Measurements from ENCODE around the gene MALT1. TPM values are rescaled to one million over a fixed set of nuclear protein-coding genes. Genes with fewer than 3 reads are reported as not detected.

MALT1 gene
- total RNA-seq, 1 experiment from 2014 or later: 34.0 TPM

GRCh38 chr18:58784601-58785137, 113.4 kb downstream of the MALT1 start:
- H3K27ac ChIP-seq (ENCODE audit: low read length): peak overlapping the region; percentile 96
- no peaks in the 10 kb centered on the region for H3K27me3 ChIP-seq (ENCODE audit: control insufficient read depth, insufficient read depth, low read length)
- H3K9me3 ChIP-seq (ENCODE audit: control insufficient read depth, insufficient read depth, low read depth, low read length): no peaks in the 10 kb centered on the region
- ChIA-PET POLR2A (interaction anchor here (0.6 kb wide), 1 partner anchor 173 kb away, joined by 4 read pairs; no protein-coding TSS in a partner anchor), CTCF (interaction anchor here (0.9 kb wide), 1 partner anchor 286 kb away, joined by 3 read pairs; no protein-coding TSS in a partner anchor)
- no TSS peak for BruUV-seq (replicated peaks)
- peaks cover 43% of the 10 kb centered on the region for H3K4me1 ChIP-seq (ENCODE audit: control insufficient read depth, insufficient read depth, low read length)
- ATAC-seq (peak; percentile 55), DNase-seq (ENCODE audit: low read depth, low spot score) (no peak)
- intact Hi-C loops (cut with micrococcal nuclease; ENCODE audit: unreplicated experiment) (loop anchor here (5.0 kb wide), 2 partner anchors 78 to 273 kb away; partner anchors contain the start of gene ZNF532), in situ Hi-C loops (cut with HindIII; ENCODE audit: low pct_unique_long_range_greater_than_20kb, low sequenced_read_pairs) (no loop called here)
- H3K4me3 ChIP-seq (ENCODE audit: low read depth in 2 of 2, low read length in 2 of 2): peak overlapping the region in 1 of 2 experiments; percentile 23; a peak in 1 of 4 replicates
- TF ChIP-seq POLR2AphosphoS5 (IDR thresholded peaks at IDR 0.05; ENCODE audit: low read depth, low read length) (peak; percentile 36; the same call in 1 of the 2 replicates), SIN3A (IDR thresholded peaks at IDR 0.05; ENCODE audit: borderline replicate concordance, insufficient read depth, low read depth, low read length) (no peak)
- no peaks in the 10 kb centered on the region for H3K36me3 ChIP-seq (ENCODE audit: control insufficient read depth, insufficient read depth, low read length)

GRCh38 chr18:58785171-58785805, 114.0 kb downstream of the MALT1 start:
- POLR2A ChIA-PET: interaction anchor here (0.6 kb wide), 1 partner anchor 173 kb away, joined by 4 read pairs; no protein-coding TSS in a partner anchor
- no TSS peak for BruUV-seq (replicated peaks)
- DNase-seq (ENCODE audit: low read depth, low spot score) (peak; percentile 76), ATAC-seq (peak; percentile 81)
- CTCF ChIA-PET: interaction anchor here (0.9 kb wide), 1 partner anchor 285 kb away, joined by 3 read pairs; no protein-coding TSS in a partner anchor
- TF ChIP-seq SIN3A (IDR thresholded peaks at IDR 0.05; ENCODE audit: borderline replicate concordance, insufficient read depth, low read depth, low read length) (0 out of 2 replicates have a peak, but pooled peaks have one; percentile 20), TCF7L2 (IDR thresholded peaks at IDR 0.05; ENCODE audit: low read depth, low read length) (peak; percentile 60)
- TF ChIP-seq, protein P1, sequence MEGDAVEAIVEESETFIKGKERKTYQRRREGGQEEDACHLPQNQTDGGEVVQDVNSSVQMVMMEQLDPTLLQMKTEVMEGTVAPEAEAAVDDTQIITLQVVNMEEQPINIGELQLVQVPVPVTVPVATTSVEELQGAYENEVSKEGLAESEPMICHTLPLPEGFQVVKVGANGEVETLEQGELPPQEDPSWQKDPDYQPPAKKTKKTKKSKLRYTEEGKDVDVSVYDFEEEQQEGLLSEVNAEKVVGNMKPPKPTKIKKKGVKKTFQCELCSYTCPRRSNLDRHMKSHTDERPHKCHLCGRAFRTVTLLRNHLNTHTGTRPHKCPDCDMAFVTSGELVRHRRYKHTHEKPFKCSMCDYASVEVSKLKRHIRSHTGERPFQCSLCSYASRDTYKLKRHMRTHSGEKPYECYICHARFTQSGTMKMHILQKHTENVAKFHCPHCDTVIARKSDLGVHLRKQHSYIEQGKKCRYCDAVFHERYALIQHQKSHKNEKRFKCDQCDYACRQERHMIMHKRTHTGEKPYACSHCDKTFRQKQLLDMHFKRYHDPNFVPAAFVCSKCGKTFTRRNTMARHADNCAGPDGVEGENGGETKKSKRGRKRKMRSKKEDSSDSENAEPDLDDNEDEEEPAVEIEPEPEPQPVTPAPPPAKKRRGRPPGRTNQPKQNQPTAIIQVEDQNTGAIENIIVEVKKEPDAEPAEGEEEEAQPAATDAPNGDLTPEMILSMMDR (IDR thresholded peaks at IDR 0.05): no peak
- peak overlapping the region; percentile 96 for H3K27ac ChIP-seq (ENCODE audit: low read length)
- H3K27me3 ChIP-seq (ENCODE audit: control insufficient read depth, insufficient read depth, low read length): no peaks in the 10 kb centered on the region
- intact Hi-C loops (cut with micrococcal nuclease; ENCODE audit: unreplicated experiment) (loop anchor here (5.0 kb wide), 1 partner anchor 77 kb away; the partner anchor contains the start of gene ZNF532), in situ Hi-C loops (cut with HindIII; ENCODE audit: low pct_unique_long_range_greater_than_20kb, low sequenced_read_pairs) (no loop called here)
- peaks cover 48% of the 10 kb centered on the region for H3K4me1 ChIP-seq (ENCODE audit: control insufficient read depth, insufficient read depth, low read length)
- H3K4me3 ChIP-seq (ENCODE audit: low read depth in 2 of 2, low read length in 2 of 2): peak overlapping the region in 1 of 2 experiments; percentile 23; a peak in 1 of 4 replicates
- H3K36me3 ChIP-seq (ENCODE audit: control insufficient read depth, insufficient read depth, low read length): no peaks in the 10 kb centered on the region
- H3K9me3 ChIP-seq (ENCODE audit: control insufficient read depth, insufficient read depth, low read depth, low read length): no peaks in the 10 kb centered on the region

DNA sequence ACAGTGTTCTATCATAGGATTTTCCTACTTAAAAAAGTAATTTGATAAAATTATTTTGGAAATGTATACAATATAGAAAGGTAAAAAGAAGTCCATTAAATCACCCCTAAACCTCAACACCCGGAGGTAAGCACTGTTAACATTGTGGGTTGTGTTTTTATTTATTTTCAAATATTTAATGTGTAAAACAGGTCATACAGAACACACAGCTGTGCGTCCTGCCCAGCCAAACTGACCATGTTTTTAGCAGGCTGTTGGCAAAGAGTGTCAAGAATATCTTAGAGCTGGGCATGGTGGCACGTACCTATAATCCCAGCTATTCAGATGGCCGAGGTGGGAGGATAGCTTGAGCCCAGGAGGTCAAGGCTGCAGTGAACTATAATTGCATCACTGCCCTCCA, 114.6 kb downstream of the MALT1 start:
- no peaks in the 10 kb centered on the region for H3K27me3 ChIP-seq (ENCODE audit: control insufficient read depth, insufficient read depth, low read length)
- intact Hi-C loops (cut with micrococcal nuclease; ENCODE audit: unreplicated experiment): loop anchor here (5.0 kb wide), 1 partner anchor 76 kb away; the partner anchor contains the start of gene ZNF532
- no peak for TF ChIP-seq TCF7L2 (IDR thresholded peaks at IDR 0.05; ENCODE audit: low read depth, low read length)
- TF ChIP-seq, protein P2, sequence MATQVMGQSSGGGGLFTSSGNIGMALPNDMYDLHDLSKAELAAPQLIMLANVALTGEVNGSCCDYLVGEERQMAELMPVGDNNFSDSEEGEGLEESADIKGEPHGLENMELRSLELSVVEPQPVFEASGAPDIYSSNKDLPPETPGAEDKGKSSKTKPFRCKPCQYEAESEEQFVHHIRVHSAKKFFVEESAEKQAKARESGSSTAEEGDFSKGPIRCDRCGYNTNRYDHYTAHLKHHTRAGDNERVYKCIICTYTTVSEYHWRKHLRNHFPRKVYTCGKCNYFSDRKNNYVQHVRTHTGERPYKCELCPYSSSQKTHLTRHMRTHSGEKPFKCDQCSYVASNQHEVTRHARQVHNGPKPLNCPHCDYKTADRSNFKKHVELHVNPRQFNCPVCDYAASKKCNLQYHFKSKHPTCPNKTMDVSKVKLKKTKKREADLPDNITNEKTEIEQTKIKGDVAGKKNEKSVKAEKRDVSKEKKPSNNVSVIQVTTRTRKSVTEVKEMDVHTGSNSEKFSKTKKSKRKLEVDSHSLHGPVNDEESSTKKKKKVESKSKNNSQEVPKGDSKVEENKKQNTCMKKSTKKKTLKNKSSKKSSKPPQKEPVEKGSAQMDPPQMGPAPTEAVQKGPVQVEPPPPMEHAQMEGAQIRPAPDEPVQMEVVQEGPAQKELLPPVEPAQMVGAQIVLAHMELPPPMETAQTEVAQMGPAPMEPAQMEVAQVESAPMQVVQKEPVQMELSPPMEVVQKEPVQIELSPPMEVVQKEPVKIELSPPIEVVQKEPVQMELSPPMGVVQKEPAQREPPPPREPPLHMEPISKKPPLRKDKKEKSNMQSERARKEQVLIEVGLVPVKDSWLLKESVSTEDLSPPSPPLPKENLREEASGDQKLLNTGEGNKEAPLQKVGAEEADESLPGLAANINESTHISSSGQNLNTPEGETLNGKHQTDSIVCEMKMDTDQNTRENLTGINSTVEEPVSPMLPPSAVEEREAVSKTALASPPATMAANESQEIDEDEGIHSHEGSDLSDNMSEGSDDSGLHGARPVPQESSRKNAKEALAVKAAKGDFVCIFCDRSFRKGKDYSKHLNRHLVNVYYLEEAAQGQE (IDR thresholded peaks at IDR 0.05; ENCODE audit: insufficient read depth in 1 of 2, low read depth in 2 of 2, low read length in 1 of 2): no peak
- no peak for TF ChIP-seq POLR2AphosphoS5 (IDR thresholded peaks at IDR 0.05; ENCODE audit: low read depth, low read length)
- TF ChIP-seq SIN3A (IDR thresholded peaks at IDR 0.05; ENCODE audit: borderline replicate concordance, insufficient read depth, low read depth, low read length): no peak
- TF ChIP-seq, protein P1 (IDR thresholded peaks at IDR 0.05): no peak
- ChIA-PET CTCF (no interaction called here), POLR2A (no interaction called here)
- no TSS peak for BruUV-seq (replicated peaks)
- no peaks in the 10 kb centered on the region for H3K9me3 ChIP-seq (ENCODE audit: control insufficient read depth, insufficient read depth, low read depth, low read length)
- H3K27ac ChIP-seq (ENCODE audit: low read length): peak overlapping the region; percentile 96
- no peaks in the 10 kb centered on the region for H3K36me3 ChIP-seq (ENCODE audit: control insufficient read depth, insufficient read depth, low read length)
- peaks cover 54% of the 10 kb centered on the region for H3K4me1 ChIP-seq (ENCODE audit: control insufficient read depth, insufficient read depth, low read length)
- ATAC-seq (no peak), DNase-seq (ENCODE audit: low read depth, low spot score) (no peak)
- H3K4me3 ChIP-seq (ENCODE audit: low read depth in 2 of 2, low read length in 2 of 2): no peak overlapping the region
- in situ Hi-C loops (cut with HindIII; ENCODE audit: low pct_unique_long_range_greater_than_20kb, low sequenced_read_pairs): no loop called here
